ENCODE data around the gene PDE4D.

- no peak for TF ChIP-seq BHLHE40 (IDR thresholded peaks at IDR 0.05; ENCODE audit: borderline replicate concordance)
- TF ChIP-seq SP1 (IDR thresholded peaks at IDR 0.05), result no peak
- TF ChIP-seq ZNF384 (IDR thresholded peaks at IDR 0.05), result no peak
- no peak for TF ChIP-seq CTBP1 (IDR thresholded peaks at IDR 0.05; ENCODE audit: borderline replicate concordance)
- no peak for TF ChIP-seq SUZ12 (IDR thresholded peaks at IDR 0.05)
- TF ChIP-seq PKNOX1 (IDR thresholded peaks at IDR 0.05), result no peak
- no peak for TF ChIP-seq FOXK2 (IDR thresholded peaks at IDR 0.05)
- TF ChIP-seq FOXA1 (IDR thresholded peaks at IDR 0.05), result no peak
Observed at GRCh38 chr5:59540366-59540765, 353.2 kb downstream of the PDE4D start.

All from HEK293T (cell line).